ENCODE results near the gene HARS2.

HARS2 gene

DNA sequence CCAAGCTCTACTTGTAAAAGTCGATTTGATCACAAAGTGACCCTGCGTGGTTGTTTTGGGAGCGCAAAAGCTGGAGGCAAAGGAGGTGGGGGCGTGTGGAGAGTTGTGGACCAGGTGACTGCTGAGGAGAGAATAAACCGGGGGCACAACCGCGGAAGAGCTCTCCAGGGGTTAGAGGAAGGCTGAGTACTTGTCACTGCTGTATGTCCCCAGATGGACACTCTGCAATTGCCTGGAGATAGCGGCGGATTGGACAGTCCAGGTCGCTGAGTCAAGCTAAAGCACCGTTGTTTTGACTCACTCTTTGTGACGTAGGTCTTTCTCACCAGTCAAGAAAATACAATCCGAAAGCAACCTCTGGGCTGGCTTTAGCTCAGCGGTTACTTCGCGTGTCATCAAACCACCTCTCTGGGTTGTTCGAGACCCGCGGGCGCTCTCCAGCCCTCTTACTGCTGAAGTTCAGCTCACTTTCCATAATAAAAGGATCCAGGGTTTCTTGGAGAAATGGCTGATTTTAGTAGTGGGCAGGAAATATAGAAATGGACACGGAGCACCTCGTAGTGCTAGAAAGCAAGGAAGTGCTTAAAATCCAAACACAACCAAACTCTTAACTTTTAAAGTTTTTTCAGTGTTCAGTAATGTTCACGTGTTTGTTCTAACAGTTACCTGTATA is 34.7 kb downstream of the HARS2 start:
- no peak for DNase-seq (ENCODE audit: insufficient read length, low spot score)
- no peak for FAIRE-seq
- TF ChIP-seq, protein P1, sequence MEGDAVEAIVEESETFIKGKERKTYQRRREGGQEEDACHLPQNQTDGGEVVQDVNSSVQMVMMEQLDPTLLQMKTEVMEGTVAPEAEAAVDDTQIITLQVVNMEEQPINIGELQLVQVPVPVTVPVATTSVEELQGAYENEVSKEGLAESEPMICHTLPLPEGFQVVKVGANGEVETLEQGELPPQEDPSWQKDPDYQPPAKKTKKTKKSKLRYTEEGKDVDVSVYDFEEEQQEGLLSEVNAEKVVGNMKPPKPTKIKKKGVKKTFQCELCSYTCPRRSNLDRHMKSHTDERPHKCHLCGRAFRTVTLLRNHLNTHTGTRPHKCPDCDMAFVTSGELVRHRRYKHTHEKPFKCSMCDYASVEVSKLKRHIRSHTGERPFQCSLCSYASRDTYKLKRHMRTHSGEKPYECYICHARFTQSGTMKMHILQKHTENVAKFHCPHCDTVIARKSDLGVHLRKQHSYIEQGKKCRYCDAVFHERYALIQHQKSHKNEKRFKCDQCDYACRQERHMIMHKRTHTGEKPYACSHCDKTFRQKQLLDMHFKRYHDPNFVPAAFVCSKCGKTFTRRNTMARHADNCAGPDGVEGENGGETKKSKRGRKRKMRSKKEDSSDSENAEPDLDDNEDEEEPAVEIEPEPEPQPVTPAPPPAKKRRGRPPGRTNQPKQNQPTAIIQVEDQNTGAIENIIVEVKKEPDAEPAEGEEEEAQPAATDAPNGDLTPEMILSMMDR (IDR thresholded peaks at IDR 0.05; ENCODE audit: insufficient read depth, missing control alignments): no peak

GRCh38 chr5:140733098-140733497 is 41.8 kb downstream of the HARS2 start:
- no peak for FAIRE-seq
- TF ChIP-seq, protein P1 (IDR thresholded peaks at IDR 0.05; ENCODE audit: insufficient read depth, missing control alignments): no peak
- DNase-seq (ENCODE audit: insufficient read length, low spot score): no peak

GRCh38 chr5:140734354-140734753 is 43.1 kb downstream of the HARS2 start:
- FAIRE-seq: no peak
- DNase-seq (ENCODE audit: insufficient read length, low spot score): no peak
- TF ChIP-seq, protein P1 (IDR thresholded peaks at IDR 0.05; ENCODE audit: insufficient read depth, missing control alignments): no peak

GRCh38 chr5:140737486-140737885 is 46.2 kb downstream of the HARS2 start:
- TF ChIP-seq, protein P1 (IDR thresholded peaks at IDR 0.05; ENCODE audit: insufficient read depth, missing control alignments): no peak
- DNase-seq (ENCODE audit: insufficient read length, low spot score): no peak
- FAIRE-seq: no peak

DNA sequence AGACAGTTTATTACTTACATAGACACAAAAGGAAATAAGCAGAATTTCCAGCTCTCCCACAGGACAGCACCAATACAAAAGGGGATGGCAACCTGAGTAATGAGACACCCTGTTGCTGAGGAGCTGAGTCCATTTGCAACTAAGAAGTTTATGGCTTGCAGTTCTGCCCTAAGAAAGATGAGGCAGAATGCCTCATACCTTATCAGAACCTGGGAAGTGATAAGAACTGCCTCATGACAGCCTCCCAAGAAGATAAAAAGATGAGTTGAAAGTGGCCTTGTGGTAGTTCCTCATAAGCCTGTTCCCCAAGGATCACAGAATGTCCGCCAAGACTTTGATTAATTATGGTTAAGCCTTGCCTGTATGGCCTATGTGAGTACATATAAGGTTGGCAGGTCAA is 50.7 kb downstream of the HARS2 start:
- DNase-seq (ENCODE audit: insufficient read length, low spot score) (no peak), FAIRE-seq (no peak)
- TF ChIP-seq, protein P1 (IDR thresholded peaks at IDR 0.05; ENCODE audit: insufficient read depth, missing control alignments): no peak
